ENCODE measurements around the gene BMP10.

The BMP10 gene

DNA sequence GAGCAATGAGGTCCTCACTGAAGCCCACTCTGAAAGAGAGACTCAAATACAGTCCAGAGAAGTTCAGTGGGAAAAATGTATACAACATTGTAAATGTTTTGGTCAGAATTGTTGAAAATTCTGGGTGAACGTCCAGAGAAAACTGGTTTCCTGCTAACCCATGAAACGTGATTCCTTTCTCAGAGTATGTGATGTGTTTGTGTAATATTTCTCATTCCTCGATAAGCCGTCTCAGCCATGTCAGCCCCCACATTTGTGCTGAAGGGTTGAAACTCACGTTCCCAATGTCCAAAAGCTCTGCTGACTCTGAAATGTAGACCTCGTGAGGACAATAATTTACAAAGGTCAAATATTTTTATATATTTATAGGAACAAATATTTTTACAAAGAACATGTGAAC, 51.6 kb downstream of the BMP10 start:
- no peak for DNase-seq (ENCODE audit: low read depth in 2 of 2)

DNA sequence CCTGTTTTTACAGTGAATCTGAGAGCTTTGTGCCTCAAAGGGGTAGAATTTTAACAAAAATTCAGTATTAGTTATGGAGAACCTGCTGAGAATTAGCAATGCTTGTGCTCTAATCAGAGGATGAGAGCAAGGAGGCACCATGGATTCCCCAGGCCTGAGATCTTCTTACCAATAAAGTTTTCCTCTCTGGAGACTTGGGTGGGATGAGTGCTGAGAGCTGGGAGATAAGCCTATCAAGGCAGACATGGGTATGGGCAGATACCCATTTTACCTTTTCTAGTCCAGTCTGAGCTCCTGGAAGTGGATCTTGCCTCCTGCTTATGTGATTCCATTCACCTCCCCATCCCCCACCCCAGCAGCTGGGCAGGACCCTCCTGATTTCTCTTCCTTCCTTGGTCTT, 53.9 kb downstream of the BMP10 start:
- no peak for DNase-seq (ENCODE audit: low read depth in 2 of 2)
